ENCODE results near the gene TRNT1. TPM values are rescaled to one million over a fixed set of nuclear protein-coding genes. Genes with fewer than 3 reads are reported as not detected.

Gene TRNT1
- total RNA-seq, 2 experiments from 2014 or later: 29.5 to 32.4 TPM

DNA sequence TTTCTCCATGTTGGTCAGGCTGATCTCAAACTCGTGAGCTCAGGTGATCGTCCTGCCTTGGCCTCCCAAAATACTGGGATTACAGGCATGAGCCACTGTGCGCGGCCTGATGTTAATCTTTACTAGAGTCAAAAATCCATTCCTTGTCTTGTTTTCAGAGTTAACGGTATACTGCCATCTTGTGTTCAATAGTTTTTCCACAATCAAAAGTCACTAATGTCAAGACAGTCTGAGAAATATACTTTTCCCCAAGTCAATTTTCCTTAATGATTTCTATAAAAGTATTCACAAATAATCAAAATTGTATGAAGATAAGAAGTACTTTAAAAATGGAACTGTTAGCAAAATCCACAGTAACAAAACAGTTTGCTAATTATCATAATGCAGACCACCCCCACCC, 44.3 kb downstream of the TRNT1 start:
- no peak for DNase-seq
- H3K36me3 Mint-ChIP-seq (ENCODE audit: low read depth): peaks cover 78% of the 10 kb centered on the region
- H3K9me3 Mint-ChIP-seq: no peaks in the 10 kb centered on the region
- H3K4me3 Mint-ChIP-seq: no peak overlapping the region
- H3K27me3 Mint-ChIP-seq: no peaks in the 10 kb centered on the region
- peak overlapping the region; percentile 45 for H3K27ac Mint-ChIP-seq
- peaks cover 55% of the 10 kb centered on the region for H3K4me1 Mint-ChIP-seq
- ChIA-PET POLR2A (no interaction called here), CTCF (interaction anchor here (0.6 to 3.4 kb wide), 10 partner anchors 8 to 121 kb away, joined by 3 to 13 read pairs (median 3); partner anchors contain the start of gene CRBN)

DNA sequence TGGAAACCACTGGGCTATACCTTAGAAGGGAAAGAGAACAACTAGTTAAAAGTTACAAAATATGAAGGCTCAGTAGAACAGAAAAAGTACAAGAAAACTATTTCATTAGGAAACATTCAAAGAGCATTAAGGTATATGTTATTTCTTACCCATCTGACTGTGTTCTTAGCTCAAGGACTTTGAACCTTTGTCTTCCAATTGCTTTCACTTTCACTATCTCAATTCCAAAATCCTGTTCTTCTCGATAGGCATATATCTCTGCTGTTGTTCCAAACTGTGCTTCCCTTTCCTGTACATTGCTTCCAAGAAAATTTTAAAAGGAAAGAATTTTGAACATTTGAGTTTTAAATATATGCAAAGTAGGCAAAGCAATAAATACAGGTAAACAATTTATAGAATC, 45.9 kb downstream of the TRNT1 start:
- peak overlapping the region; percentile 89 for H3K27ac Mint-ChIP-seq
- H3K9me3 Mint-ChIP-seq: no peaks in the 10 kb centered on the region
- H3K36me3 Mint-ChIP-seq (ENCODE audit: low read depth): peaks cover 75% of the 10 kb centered on the region
- H3K4me3 Mint-ChIP-seq: peak overlapping the region; percentile 77
- H3K27me3 Mint-ChIP-seq: no peaks in the 10 kb centered on the region
- ChIA-PET CTCF (interaction anchor here (1.0 to 3.4 kb wide), 7 partner anchors 11 to 45 kb away, joined by 3 to 13 read pairs (median 5); no protein-coding TSS in a partner anchor), POLR2A (interaction anchor here (0.9 to 2.4 kb wide), 8 partner anchors 8 to 46 kb away, joined by 3 to 9 read pairs (median 3); partner anchors contain the start of gene TRNT1)
- H3K4me1 Mint-ChIP-seq: peaks cover 63% of the 10 kb centered on the region
- DNase-seq: no peak

DNA sequence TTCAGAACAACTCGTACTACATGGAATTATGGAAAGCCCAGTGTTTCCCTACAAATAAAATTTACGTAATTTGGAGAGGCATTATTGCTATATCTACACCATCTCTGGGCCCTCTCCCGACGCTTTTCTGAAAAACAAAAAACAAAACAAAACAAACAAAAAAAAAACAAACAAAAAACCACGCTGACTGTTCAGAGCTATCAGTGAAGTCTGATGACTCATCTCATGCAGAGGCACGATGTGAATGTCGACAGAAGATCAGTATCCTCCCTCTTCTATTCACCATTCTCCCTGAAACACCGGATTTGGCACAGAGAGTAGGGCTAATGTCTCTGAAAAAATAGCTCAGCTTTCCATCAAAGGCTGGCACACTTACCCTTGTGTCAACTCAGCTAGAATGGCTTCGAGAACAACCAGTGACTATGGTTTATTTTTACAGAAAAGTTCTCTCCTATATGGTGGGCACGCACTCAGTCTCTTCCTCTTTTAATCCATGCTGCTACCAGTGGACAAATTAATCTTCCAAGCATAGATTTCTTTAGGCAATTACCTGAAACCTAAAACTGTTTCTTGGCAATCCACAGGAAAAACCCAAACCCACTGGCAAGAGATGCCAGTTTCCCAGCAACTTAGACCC, 51.2 kb downstream of the TRNT1 start:
- no peak for DNase-seq
- Mint-ChIP-seq H3K9me3 (no peaks in the 10 kb centered on the region), H3K4me1 (peaks cover 59% of the 10 kb centered on the region), H3K27ac (peak overlapping the region; percentile 91), H3K36me3 (ENCODE audit: low read depth) (peaks cover 45% of the 10 kb centered on the region), H3K27me3 (no peaks in the 10 kb centered on the region), H3K4me3 (peak overlapping the region; percentile 99)
- CTCF ChIA-PET: interaction anchor here (1.2 kb wide), 1 partner anchor 23 kb away, joined by 4 read pairs; no protein-coding TSS in a partner anchor
- POLR2A ChIA-PET: interaction anchor here (0.9 to 1.3 kb wide), 2 partner anchors 11 to 51 kb away, joined by 3 to 4 read pairs; no protein-coding TSS in a partner anchor

DNA sequence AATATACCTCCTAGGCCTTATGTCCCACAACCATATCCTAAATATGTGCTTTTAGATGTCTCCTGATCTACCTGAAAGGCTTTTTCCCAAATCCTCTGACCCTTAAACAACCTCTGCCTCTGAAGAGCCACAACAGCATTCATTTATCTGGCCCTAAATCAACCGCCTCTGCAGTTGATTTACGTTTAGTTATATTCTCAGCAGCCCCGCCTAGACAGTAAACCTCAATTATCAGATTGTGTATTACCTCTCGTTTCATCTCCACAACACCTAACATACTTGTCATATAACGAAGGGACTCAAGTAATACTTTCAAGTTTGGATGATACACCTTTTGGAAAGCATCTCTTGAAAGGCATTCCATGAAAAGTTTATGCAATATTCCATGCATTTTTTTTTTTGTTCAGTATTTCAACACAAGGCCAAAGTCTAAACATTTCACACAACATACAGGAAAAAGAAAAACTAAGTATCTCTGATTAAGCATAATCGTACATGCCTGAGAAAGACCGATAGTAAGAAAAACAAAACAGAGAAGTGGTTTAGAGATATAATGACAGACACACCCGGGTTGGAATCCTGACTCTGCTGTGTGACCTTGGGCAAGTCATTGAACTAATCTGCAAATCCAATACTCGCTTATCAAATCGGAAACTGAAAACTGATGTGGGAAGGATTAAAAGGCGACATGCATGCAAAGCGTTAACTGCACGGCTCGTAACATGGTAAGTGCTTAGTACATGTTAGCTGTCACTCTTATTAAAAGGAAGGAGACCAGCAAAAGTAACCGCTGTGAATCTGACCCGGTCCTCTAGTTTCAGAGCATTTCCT, 52.0 kb downstream of the TRNT1 start:
- ChIA-PET CTCF (interaction anchor here (1.0 to 1.2 kb wide), 4 partner anchors 8 to 161 kb away, joined by 3 to 7 read pairs (median 4); no protein-coding TSS in a partner anchor), POLR2A (interaction anchor here (0.7 to 1.2 kb wide), 8 partner anchors 9 to 1126 kb away, joined by 3 to 5 read pairs (median 3); no protein-coding TSS in a partner anchor)
- Mint-ChIP-seq H3K9me3 (no peaks in the 10 kb centered on the region), H3K36me3 (ENCODE audit: low read depth) (peaks cover 38% of the 10 kb centered on the region), H3K4me1 (peaks cover 53% of the 10 kb centered on the region), H3K4me3 (peak overlapping the region; percentile 99), H3K27me3 (peaks cover 2% of the 10 kb centered on the region), H3K27ac (peak overlapping the region; percentile 91)
- DNase-seq: no peak

DNA sequence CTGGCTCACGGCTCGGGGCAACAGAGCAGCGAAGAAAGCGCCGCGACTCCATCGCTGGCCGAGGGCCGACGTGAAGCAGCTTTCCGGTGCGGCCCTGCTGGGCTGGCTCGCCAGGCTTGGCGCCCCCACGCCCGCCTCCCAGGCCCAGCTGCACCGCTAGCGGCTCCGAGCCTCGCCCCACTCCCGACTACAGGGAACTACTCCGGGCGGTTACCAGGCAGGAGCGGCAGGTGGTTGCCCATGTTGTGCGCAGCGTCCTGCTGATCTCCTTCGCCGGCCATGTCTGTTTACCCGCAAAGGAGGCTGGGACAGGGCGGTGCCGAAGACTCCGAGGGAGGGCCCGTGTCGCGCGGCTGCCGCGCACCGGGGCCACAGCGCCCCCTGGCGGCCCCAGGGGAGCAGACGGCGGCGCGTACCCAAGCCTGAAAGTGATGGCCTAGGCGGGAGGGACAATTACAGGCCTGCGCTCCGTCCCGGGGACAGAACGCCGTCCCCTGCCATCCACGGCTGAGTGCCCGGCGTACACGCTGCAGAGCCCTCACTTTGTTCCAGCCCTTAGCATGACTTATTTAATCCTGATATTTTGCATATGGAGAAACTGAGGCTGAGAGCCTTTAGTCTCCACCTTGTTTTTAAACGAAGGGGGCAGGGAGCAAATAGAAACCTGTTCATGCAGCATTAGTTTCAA, 52.8 kb downstream of the TRNT1 start, which contains the start of gene CRBN:
Gene CRBN (minus strand): TSS at position 285 of the 688 bp plus-strand sequence. CDS start 4 bp downstream, at position 281.
- H3K27me3 Mint-ChIP-seq: peaks cover 9% of the 10 kb centered on the region
- ChIA-PET POLR2A (interaction anchor here (0.7 to 1.2 kb wide), 8 partner anchors 10 to 1125 kb away, joined by 3 to 5 read pairs (median 3); no protein-coding TSS in a partner anchor), CTCF (interaction anchor here (0.6 to 1.2 kb wide), 5 partner anchors 9 to 812 kb away, joined by 3 to 7 read pairs (median 3); no protein-coding TSS in a partner anchor)
- no peaks in the 10 kb centered on the region for H3K9me3 Mint-ChIP-seq
- H3K36me3 Mint-ChIP-seq (ENCODE audit: low read depth): peaks cover 31% of the 10 kb centered on the region
- DNase-seq: peak; percentile 91
- H3K27ac Mint-ChIP-seq: peak within 1 kb of the TSS; percentile 91
- peaks cover 48% of the 10 kb centered on the region for H3K4me1 Mint-ChIP-seq
- peak within 1 kb of the TSS; percentile 99 for H3K4me3 Mint-ChIP-seq

DNA sequence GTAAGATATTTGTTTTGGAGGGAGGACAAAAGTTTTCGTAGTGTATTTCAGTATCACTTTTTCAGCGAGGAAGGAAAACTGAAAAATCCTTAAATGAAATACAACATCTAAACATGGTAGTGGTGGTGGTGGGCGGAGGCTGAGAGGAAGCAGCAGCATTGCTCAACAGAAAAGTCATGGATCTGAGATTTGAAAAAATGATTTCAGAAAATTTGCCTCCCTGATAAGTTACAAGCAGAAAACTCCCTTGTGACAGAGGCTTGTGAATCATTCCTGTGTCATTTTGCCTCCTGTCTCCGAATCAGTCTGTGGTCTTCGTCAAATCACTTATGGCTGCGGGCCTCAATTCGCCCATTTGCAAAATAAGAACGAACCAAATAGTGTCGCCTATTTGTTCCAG, 53.7 kb downstream of the TRNT1 start:
- H3K4me3 Mint-ChIP-seq: no peak overlapping the region
- peaks cover 22% of the 10 kb centered on the region for H3K36me3 Mint-ChIP-seq (ENCODE audit: low read depth)
- H3K27ac Mint-ChIP-seq: no peak overlapping the region

DNA sequence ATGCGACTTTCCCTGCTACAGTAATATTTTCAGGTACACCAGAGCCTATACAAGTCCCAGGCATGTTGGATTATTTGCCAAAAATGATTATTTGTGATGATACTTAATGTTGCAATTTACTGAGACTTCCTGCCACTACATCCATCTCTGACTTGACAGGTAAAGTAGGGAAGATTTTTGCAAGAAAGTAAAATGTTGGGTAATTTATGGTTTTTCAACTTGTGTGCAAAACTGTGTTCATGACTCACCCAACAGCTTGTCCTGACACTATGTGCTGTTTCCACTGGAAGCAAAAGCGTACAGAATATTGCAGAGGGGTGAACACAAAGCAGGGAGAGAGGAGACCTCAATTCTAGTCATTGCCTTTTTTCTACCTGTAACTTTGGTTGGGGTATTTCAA, 58.1 kb downstream of the TRNT1 start:
- Mint-ChIP-seq H3K9me3 (peaks cover 4% of the 10 kb centered on the region), H3K4me1 (peaks cover 9% of the 10 kb centered on the region), H3K36me3 (ENCODE audit: low read depth) (no peaks in the 10 kb centered on the region), H3K27me3 (peaks cover 9% of the 10 kb centered on the region), H3K27ac (no peak overlapping the region), H3K4me3 (no peak overlapping the region)
- no peak for DNase-seq
- ChIA-PET CTCF (no interaction called here), POLR2A (no interaction called here)

More for the DNA sequence above, 53.7 kb downstream of the TRNT1 start:
- H3K4me1 Mint-ChIP-seq: peaks cover 40% of the 10 kb centered on the region
- H3K9me3 Mint-ChIP-seq: no peaks in the 10 kb centered on the region
- peaks cover 9% of the 10 kb centered on the region for H3K27me3 Mint-ChIP-seq
- ChIA-PET CTCF (interaction anchor here (0.6 kb wide), 1 partner anchor 750 kb away, joined by 3 read pairs; no protein-coding TSS in a partner anchor), POLR2A (no interaction called here)
- DNase-seq: no peak

DNA sequence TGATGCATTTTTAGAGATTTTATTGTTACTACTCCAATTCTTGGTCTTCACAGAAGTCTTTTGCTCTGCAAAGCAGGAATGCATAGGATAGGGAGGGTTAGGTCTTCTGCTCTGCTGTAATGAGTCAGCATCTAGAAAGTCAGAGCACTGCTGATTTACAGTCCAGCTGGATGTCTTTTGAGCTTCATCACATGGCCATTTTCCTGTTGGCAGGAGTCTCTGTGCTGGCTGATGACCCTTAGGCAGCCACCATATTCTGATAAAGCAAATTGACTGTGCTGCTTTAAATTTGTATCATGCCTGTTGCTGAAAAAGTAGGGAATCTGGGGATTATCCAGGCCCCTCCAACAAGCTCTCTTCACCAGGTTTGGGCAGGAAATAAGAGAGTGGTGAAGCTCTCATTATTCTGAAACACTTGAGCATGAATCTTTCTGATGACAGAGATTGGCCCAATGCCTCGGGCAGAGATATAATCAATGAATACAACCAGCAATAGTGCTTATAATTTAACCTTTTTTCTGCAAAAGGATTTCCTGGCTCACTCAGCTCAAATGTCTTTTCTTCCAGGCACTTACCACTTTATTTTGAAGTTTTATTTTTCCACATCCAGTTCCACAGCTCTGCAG, 62.5 kb downstream of the TRNT1 start:
- CTCF ChIA-PET: no interaction called here
- H3K4me3 Mint-ChIP-seq: no peak overlapping the region
- H3K27ac Mint-ChIP-seq: no peak overlapping the region
- H3K9me3 Mint-ChIP-seq: peaks cover 4% of the 10 kb centered on the region
- POLR2A ChIA-PET: interaction anchor here (0.7 to 1.0 kb wide), 2 partner anchors 10 to 12 kb away, joined by 3 read pairs; no protein-coding TSS in a partner anchor
- peaks cover 26% of the 10 kb centered on the region for H3K4me1 Mint-ChIP-seq
- peaks cover 2% of the 10 kb centered on the region for H3K27me3 Mint-ChIP-seq
- DNase-seq: no peak
- H3K36me3 Mint-ChIP-seq (ENCODE audit: low read depth): no peaks in the 10 kb centered on the region

DNA sequence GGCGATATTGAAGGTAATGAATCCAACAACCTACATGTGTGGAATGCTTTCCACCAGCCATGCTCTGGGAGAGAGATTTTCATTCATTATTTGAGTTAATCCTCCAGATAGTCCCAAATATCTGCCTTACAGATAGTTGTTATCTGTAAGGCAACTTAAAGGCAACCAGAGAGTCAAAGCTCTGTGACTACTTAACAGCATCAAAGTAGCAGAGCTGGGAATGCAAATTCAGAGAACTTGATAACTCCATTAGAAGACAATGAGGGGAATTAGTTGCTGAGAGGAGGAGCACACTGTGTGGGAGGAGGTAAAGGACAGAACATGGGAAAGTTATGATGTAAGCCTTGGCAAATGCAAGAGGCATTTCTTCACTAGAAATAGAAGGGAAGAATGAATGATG, 63.2 kb downstream of the TRNT1 start:
- no peak for DNase-seq
- H3K4me3 Mint-ChIP-seq: no peak overlapping the region
- no peak overlapping the region for H3K27ac Mint-ChIP-seq
- no peaks in the 10 kb centered on the region for H3K27me3 Mint-ChIP-seq
- no peaks in the 10 kb centered on the region for H3K36me3 Mint-ChIP-seq (ENCODE audit: low read depth)
- CTCF ChIA-PET: no interaction called here
- H3K9me3 Mint-ChIP-seq: peaks cover 4% of the 10 kb centered on the region
- POLR2A ChIA-PET: interaction anchor here (1.4 kb wide), 1 partner anchor 11 kb away, joined by 3 read pairs; no protein-coding TSS in a partner anchor
- peaks cover 26% of the 10 kb centered on the region for H3K4me1 Mint-ChIP-seq

DNA sequence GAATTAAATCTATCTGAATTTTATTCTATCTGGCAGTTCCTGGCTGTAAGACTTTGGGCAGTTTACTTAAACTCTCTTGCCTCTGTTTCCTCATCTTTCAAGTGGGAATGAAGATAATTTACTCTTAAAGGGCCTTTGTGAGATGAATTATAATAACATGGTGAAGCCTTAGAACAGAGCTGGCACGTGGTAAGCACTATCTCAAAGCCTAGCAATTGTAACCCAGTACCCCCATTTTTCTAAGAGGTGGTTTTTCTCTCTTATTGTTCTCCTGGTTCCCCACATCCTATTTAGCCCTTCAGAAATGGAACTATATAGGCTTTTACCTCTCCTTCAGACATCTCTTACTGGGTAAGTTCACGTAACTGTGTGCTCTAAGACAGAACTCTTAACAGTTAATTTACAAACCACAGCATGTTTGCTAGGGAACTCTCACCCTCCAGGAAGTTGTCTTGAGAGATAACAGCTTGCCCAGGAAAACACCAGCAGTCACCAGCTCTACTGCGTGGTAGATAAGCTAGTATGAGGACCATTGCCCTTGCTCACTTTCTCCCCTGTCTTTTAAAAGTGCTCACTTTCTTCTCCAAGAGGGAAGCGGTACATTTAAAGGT, 65.0 kb downstream of the TRNT1 start:
- no peak for DNase-seq
- Mint-ChIP-seq H3K4me3 (peak overlapping the region; percentile 13), H3K4me1 (peaks cover 28% of the 10 kb centered on the region)

DNA sequence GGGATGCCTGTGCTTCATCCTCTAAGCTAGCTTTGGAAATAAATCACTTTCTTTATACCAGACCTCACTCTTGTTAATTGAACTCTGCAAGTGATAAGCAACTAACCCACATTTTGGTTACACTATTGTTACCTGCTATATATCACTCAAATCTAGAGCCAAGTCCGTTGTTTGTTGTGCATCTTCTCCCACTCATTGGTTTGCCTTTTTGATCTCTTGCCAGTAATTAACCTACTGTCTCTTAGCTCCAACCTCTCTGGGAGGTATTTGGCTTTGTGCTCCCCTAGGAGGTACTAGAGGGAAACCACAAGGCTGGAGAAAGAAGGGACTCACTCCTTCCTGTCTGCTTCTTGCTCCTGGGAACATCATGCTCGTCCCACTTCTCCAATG, 65.5 kb downstream of the TRNT1 start:
- Mint-ChIP-seq H3K9me3 (no peaks in the 10 kb centered on the region), H3K4me3 (peak overlapping the region; percentile 13)
- POLR2A ChIA-PET: interaction anchor here (1.2 to 1.5 kb wide), 4 partner anchors 13 to 1112 kb away, joined by 3 to 4 read pairs (median 3); partner anchors contain the start of gene CRBN

More for the DNA sequence above, 65.0 kb downstream of the TRNT1 start:
- H3K27ac Mint-ChIP-seq: peak overlapping the region; percentile 60
- no peaks in the 10 kb centered on the region for H3K9me3 Mint-ChIP-seq
- ChIA-PET CTCF (interaction anchor here (0.8 to 2.5 kb wide), 4 partner anchors 9 to 21 kb away, joined by 3 to 17 read pairs (median 4); partner anchors contain the start of gene CRBN), POLR2A (interaction anchor here (1.2 to 1.5 kb wide), 4 partner anchors 13 to 1112 kb away, joined by 3 to 4 read pairs (median 3); partner anchors contain the start of gene CRBN)
- no peaks in the 10 kb centered on the region for H3K36me3 Mint-ChIP-seq (ENCODE audit: low read depth)
- no peaks in the 10 kb centered on the region for H3K27me3 Mint-ChIP-seq

More for the DNA sequence above, 65.5 kb downstream of the TRNT1 start:
- Mint-ChIP-seq H3K27me3 (no peaks in the 10 kb centered on the region), H3K4me1 (peaks cover 28% of the 10 kb centered on the region), H3K27ac (peak overlapping the region; percentile 60), H3K36me3 (ENCODE audit: low read depth) (no peaks in the 10 kb centered on the region)
- DNase-seq: no peak
- CTCF ChIA-PET: interaction anchor here (0.8 to 2.5 kb wide), 4 partner anchors 8 to 21 kb away, joined by 3 to 17 read pairs (median 4); partner anchors contain the start of gene CRBN
